Right kidney (tissue), 9 donors: Measurements from ENCODE around the gene USP21.
"Not testable (repeated sequence)": the region's sequence is repeated elsewhere in the genome, so short reads cannot be mapped to it uniquely, and the experiment has no call there.

Source experiments
- DNase-seq: peaks from one replicate; pipeline ENCODE4 v3.0.0-alpha.2; 2016
- long read RNA-seq, 8 donors: transcript quantifications; one replicate each; lab custom pipeline, GENCODE V29; 2026

The USP21 gene, protein sequence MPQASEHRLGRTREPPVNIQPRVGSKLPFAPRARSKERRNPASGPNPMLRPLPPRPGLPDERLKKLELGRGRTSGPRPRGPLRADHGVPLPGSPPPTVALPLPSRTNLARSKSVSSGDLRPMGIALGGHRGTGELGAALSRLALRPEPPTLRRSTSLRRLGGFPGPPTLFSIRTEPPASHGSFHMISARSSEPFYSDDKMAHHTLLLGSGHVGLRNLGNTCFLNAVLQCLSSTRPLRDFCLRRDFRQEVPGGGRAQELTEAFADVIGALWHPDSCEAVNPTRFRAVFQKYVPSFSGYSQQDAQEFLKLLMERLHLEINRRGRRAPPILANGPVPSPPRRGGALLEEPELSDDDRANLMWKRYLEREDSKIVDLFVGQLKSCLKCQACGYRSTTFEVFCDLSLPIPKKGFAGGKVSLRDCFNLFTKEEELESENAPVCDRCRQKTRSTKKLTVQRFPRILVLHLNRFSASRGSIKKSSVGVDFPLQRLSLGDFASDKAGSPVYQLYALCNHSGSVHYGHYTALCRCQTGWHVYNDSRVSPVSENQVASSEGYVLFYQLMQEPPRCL
- long read RNA-seq, donor 1, transcript USP21-201 (13 exons, 2,195 nt), result major isoform, 7 of 24 reads
- long read RNA-seq, donor 1, partial matches to known transcripts, result 16 of 24 reads
- long read RNA-seq, donor 1, other reads (novel, unspliced or antisense), result 0 of 24 reads
- long read RNA-seq, donor 2, partial matches to known transcripts, result 0 of 5 reads
- long read RNA-seq, donor 2, other reads (novel, unspliced or antisense), result 0 of 5 reads
- long read RNA-seq, donor 3, partial matches to known transcripts, result 0 of 3 reads
- long read RNA-seq, donor 3, other reads (novel, unspliced or antisense), result 0 of 3 reads
- long read RNA-seq, donor 4, partial matches to known transcripts, result 0 of 4 reads
- long read RNA-seq, donor 4, other reads (novel, unspliced or antisense), result 0 of 4 reads
- long read RNA-seq, donor 5, transcript USP21-201 (13 exons, 2,195 nt), result major isoform, 5 of 6 reads
- long read RNA-seq, donor 5, partial matches to known transcripts, result 0 of 6 reads
- long read RNA-seq, donor 5, other reads (novel, unspliced or antisense), result 0 of 6 reads
- long read RNA-seq, donor 6, transcript USP21-201 (13 exons, 2,195 nt), result major isoform, 5 of 8 reads
- long read RNA-seq, donor 6, partial matches to known transcripts, result 0 of 8 reads
- long read RNA-seq, donor 6, other reads (novel, unspliced or antisense), result 0 of 8 reads
- long read RNA-seq, donor 7, partial matches to known transcripts, result 5 of 11 reads
- long read RNA-seq, donor 7, other reads (novel, unspliced or antisense), result 0 of 11 reads
- long read RNA-seq, donor 8, transcript USP21-201 (13 exons, 2,195 nt), result major isoform, 5 of 5 reads
- long read RNA-seq, donor 8, partial matches to known transcripts, result 0 of 5 reads
- long read RNA-seq, donor 8, other reads (novel, unspliced or antisense), result 0 of 5 reads

GRCh38 chr1:161159087-161159912 lies at the start of gene USP21:
USP21 (plus strand) TSS chr1:161159500; CDS start chr1:161160641, 1,141 bp downstream.
- peak; percentile 90 for DNase-seq

- no peak for DNase-seq
Measured at GRCh38 chr1:161111117-161111516, 48.2 kb upstream of the USP21 start.

GRCh38 chr1:161111527-161111926 lies 47.8 kb upstream of the USP21 start:
- no peak for DNase-seq

DNA sequence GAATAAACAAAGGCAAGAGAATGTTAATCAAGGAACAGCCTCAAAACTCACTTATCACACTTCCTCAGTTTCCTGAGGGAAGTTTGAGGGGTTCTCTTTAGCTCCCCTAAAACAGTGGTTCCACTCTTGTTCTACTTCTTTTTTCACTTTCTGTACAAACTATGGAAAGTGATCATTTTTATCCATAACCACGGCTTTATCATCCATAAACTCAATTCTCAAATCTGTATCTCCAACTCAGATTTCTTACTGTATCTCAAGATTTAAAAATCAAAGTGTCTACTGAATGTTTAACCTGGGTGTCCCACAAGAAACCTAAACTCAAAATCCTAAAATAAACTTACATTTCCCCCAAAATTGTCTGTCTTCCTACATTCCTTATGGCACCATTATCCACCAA lies 45.4 kb upstream of the USP21 start:
- DNase-seq, result no peak

GRCh38 chr1:161114556-161114955 lies 44.7 kb upstream of the USP21 start:
- no peak for DNase-seq

GRCh38 chr1:161115132-161115711 lies 44.1 kb upstream of the USP21 start:
- no peak for DNase-seq

DNA sequence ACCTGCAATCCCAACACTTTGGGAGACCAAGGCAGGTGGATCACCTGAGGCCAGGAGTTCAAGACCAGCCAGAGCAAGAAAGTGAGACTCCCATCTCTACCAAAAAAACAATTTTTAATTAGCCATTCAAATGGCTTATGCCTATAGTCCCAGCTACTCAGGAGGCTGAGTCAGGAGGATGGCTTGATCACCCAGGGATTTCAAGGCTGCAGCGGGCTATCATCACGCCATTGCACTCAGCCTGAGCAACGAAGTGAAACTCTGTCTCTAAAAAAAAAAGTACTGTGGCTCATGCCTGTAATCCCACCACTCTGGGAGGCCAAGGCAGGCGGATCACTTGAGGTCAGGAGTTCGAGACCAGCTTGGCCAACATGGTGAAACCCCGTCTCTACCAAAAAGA lies 43.3 kb upstream of the USP21 start:
- DNase-seq, result not testable (repeated sequence)

DNA sequence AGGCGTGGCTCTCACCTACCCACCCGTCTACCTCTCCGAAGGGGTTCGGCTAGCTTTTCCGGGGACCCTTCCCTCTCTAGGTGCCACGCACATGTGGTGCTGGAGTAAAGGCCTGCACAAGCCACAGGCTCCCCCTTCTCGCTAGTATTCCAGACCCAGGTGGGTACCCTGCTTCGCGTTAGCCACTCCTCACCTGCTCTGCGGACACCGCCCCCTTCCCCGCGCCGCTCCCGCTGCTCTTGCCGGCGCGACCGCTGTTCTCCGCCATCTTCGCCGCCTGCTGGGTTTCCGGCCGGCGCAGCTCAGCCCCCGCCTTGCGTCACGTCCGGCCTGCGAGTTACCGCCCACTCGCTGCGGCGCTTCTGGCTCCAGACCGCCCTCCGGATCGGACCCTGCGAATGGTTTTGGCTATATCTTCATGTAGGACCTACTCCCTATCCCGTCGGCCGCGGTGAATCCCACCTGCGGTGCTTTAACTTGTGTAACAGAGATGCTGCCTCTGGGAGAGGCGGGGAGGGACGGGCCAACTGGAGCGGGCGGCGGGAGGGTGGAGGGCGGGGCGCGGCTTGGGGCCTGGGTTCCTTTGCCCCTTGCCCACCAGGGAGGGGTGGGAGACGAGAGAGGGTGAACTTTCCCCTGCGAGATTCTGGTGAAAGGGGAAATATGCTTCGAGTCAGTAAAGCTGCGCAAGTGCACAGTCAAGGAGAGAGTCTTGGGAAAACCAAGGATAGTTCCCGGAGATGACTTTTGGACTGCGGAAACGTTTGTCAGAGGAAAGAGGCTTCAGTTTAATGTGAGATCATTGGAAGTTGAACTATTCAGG lies 41.3 kb upstream of the USP21 start, which contains the start of the genes NIT1 and PFDN2:
TSS of gene NIT1 (plus strand) at position 347 of the 823 bp plus-strand sequence. CDS start at position 419, 72 bp downstream.
TSS of gene PFDN2 (minus strand) at position 279 of the 823 bp plus-strand sequence. CDS start at position 268, 11 bp downstream.
- peak; percentile 94 for DNase-seq

- DNase-seq, result peak; percentile 19
Measured at GRCh38 chr1:161119092-161119903, 40.0 kb upstream of the USP21 start.

DNA sequence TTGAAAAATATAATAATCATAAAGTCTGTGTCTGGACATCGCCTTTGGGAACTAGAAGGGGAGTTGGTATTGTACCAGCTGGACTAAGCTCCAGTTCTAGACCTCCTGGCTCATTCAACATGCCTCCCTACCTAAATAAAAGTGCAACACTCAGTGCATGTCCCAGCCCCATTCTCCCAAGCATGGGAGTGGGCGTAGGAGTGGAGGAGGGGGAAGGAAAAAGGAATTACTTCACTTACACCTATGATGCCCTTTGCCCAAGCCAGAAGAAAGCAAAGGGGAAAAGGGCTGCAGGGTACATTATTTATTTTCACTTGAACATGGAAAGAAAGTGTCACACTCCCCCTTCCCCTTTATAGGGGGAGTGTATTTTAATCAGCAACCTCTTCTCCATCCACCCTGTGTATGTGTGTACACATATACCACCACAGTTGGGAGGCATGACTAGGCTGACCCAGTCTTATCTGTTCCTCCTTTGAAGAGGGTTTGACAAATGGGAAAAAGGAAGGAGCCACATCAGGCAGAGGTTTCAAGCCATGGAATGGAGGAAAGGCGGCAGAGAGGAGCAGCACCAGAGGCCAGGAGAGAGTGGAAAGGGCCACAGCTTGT lies 38.2 kb upstream of the USP21 start:
- no peak for DNase-seq

DNA sequence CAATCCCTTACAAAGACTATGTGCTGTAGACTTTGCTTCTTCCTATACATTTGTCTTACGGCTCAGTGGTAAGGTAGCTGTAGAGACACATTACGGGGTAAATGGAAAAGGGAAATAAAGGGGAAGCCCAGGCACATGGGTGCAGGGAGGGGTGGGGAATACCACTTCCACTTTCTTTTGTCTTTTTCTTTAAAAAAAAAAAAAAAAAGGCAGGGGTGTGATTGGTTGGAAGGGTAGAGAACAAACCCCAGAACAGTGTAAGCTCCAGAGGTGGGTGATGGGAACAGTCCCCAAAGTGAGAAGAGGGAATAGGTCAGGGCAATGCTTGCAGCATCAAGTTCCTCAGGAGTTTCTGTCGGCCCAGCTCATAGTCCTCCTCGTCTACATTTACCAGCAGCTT lies 37.5 kb upstream of the USP21 start:
- no peak for DNase-seq

- DNase-seq, result no peak
Measured at GRCh38 chr1:161122967-161123366, 36.3 kb upstream of the USP21 start.

DNA sequence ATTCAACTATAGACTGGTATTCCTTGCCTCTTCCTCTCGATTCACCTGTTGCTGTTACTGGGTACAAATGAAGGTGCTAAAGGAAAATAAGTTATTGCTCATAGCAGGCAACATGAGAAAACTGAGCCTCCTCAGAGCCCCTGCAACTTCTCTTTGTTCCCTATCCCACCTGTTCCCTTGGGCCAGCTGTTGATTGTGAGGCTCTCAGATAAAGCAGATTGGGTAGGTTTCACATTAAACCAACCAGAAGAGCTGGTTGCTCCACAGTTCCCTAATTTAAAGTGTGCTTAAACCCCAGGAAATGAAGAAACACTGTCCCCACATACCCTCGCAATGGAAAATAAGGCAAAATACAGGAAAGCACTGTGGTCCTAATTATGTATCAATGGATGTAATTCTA lies 31.7 kb upstream of the USP21 start:
- DNase-seq, result no peak

DNA sequence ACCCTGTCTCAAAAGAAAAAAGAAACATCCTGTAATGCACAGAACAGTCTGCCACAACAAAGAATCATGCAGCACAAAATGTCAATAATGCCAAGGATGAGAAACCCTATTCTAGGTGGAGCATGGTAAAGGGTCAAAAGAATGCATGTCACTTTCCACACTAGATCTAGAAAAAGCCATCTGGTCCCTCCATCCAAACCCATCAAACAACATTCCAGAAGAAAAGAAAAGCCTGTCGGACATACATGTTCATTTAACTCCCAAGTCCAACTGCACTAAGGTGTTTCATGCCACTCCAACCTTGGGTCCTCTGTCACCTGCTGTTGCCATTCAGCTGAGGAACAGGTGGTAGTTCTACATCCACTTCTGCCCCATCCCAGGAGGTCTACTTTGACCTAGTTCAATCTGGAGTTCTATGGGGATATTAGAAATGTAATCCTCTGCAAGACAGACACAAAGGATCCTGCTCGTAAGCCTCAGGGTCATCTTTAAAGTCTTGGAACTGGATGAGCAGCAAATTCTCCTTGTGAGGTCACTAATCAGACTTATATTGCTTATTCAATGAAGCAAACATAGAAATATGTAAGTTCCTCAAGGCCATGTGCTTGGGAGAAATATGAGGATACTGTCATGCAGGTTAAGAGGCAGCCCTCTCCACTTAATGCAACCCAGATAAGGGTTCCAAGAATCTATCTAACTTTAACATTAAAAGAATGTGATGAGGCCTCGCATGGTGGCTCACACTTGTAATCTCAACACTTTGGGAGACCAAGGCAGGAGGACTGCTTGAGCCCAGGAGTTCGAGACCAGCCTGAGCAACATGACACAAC lies 30.5 kb upstream of the USP21 start:
- no peak for DNase-seq

- no peak for DNase-seq
Measured at GRCh38 chr1:161130266-161130665, 29.0 kb upstream of the USP21 start.

GRCh38 chr1:161131523-161132409 lies 27.5 kb upstream of the USP21 start:
- peak; percentile 64 for DNase-seq
